Measurements from ENCODE around the gene SLC6A6.

- no peak for TF ChIP-seq CTCF (IDR thresholded peaks at IDR 0.05)
- TF ChIP-seq EZH2 (IDR thresholded peaks at IDR 0.05): no peak
Measured at GRCh38 chr3:14509796-14510100, 107.3 kb downstream of the SLC6A6 start.

All from neural progenitor cell (in vitro differentiated cells).